CD4-positive, alpha-beta memory T cell (primary cell): Measurements from ENCODE around the gene DOCK4. TPM values are rescaled to one million over a fixed set of nuclear protein-coding genes. Genes with fewer than 3 reads are reported as not detected.
"Not testable (repeated sequence)": the region's sequence is repeated elsewhere in the genome, so short reads cannot be mapped to it uniquely, and the experiment has no call there.

Experiments
- CTCF ChIA-PET: fragments of 350-600 bp; sonication (Branson Sonifier 250); formaldehyde crosslinking; loops from one replicate; lab custom pipeline; 2021; ENCODE audit warnings: inconsistent platforms; ENCODE audit not compliant: partially characterized antibody; lab: Charles Lee
- POLR2A ChIA-PET: fragments of 350-600 bp; sonication (Branson Sonifier 250); formaldehyde crosslinking; loops from one replicate; lab custom pipeline; 2021; ENCODE audit not compliant: partially characterized antibody; lab: Charles Lee
- DNase-seq, 5 donors: peaks; one replicate each; pipeline versions ENCODE4 v3.0.0 to v3.0.0-alpha.2; 2020 to 2022; ENCODE audit warnings: mixed read lengths in 1 of 5
- H3K27ac ChIP-seq: one replicate; pipeline ENCODE4 v1.7.0; 2013; ENCODE audit warnings: low read depth, low read length
- H3K27me3 ChIP-seq: 2 replicates; pipeline ENCODE4 v1.7.0; 2013; ENCODE audit warnings: mild to moderate bottlenecking, low read length, moderate library complexity; ENCODE audit not compliant: insufficient read depth
- H3K36me3 ChIP-seq: 2 replicates; pipeline ENCODE4 v1.7.0; 2013; ENCODE audit warnings: mild to moderate bottlenecking, low read length, moderate library complexity; ENCODE audit not compliant: insufficient read depth
- H3K4me1 ChIP-seq: 2 replicates; pipeline ENCODE4 v1.7.0; 2013; ENCODE audit warnings: mild to moderate bottlenecking, low read length, moderate library complexity; ENCODE audit not compliant: insufficient read depth
- H3K4me3 ChIP-seq, 2 donors: one replicate each; pipeline ENCODE4 v1.7.0; 2013; ENCODE audit warnings: low read length in 2 of 2, mild to moderate bottlenecking in 1 of 2
- H3K9me3 ChIP-seq, 2 donors: one replicate each; pipeline ENCODE4 v1.7.0; 2013; ENCODE audit warnings: low read length in 2 of 2, control low read depth in 1 of 2; ENCODE audit not compliant: control insufficient read depth in 1 of 2
- H3K27ac Mint-ChIP-seq, 7 donors: one replicate each; pipeline ENCODE4 v1.8.0; 2020 to 2021; ENCODE audit warnings: mixed read lengths in 7 of 7, mild to moderate bottlenecking in 6 of 7, inconsistent platforms in 3 of 7, moderate library complexity in 3 of 7
- H3K27me3 Mint-ChIP-seq, 2 donors: one replicate each; pipeline ENCODE4 v1.8.0; 2020 to 2021; ENCODE audit warnings: mixed read lengths in 2 of 2
- H3K36me3 Mint-ChIP-seq, 2 donors: one replicate each; pipeline ENCODE4 v1.8.0; 2020 to 2021; ENCODE audit warnings: mixed read lengths in 2 of 2, inconsistent platforms in 1 of 2, mild to moderate bottlenecking in 1 of 2
- H3K4me1 Mint-ChIP-seq, 4 donors: one replicate each; pipeline ENCODE4 v1.8.0; 2020 to 2021; ENCODE audit warnings: mixed read lengths in 4 of 4, mild to moderate bottlenecking in 1 of 4
- H3K4me3 Mint-ChIP-seq, 8 donors: one replicate each; pipeline ENCODE4 v1.8.0; 2020 to 2021; ENCODE audit warnings: mixed read lengths in 8 of 8, mild to moderate bottlenecking in 7 of 8, moderate library complexity in 6 of 8, inconsistent platforms in 3 of 8
- H3K9me3 Mint-ChIP-seq, 8 donors: one replicate each; pipeline ENCODE4 v1.8.0; 2020 to 2021; ENCODE audit warnings: mixed read lengths in 8 of 8, mild to moderate bottlenecking in 5 of 8, inconsistent platforms in 3 of 8, moderate library complexity in 1 of 8
- intact Hi-C: fragments of 100-400 bp; cut with micrococcal nuclease; formaldehyde crosslinking; loops from one replicate; pipeline ENCODE4 v1.15.1; 2023
- polyA plus RNA-seq, 2 donors: library from polyadenylated mRNA; unstranded; fragments of 300-500 nt; fragmentation: Illumina TruSeq; gene quantifications; one replicate each; pipeline ENCODE4 v1.2.3, GENCODE V29; 2021
- total RNA-seq, 2 experiments: library from RNA; stranded (reverse); gene quantifications; one replicate each; pipeline ENCODE4 v1.2.3, GENCODE V29; 2021

Gene DOCK4
- total and polyA plus RNA-seq, 4 experiments from 2014 or later = 0.47 to 1.5 (median 1.2) TPM; not detected in 1

GRCh38 chr7:111919164-111919563, 287.0 kb downstream of the DOCK4 start:
- DNase-seq = no peak
- H3K4me1 ChIP-seq = no peaks in the 10 kb centered on the region
- no peaks in the 10 kb centered on the region for H3K36me3 ChIP-seq
- Mint-ChIP-seq H3K36me3 (no peaks in the 10 kb centered on the region), H3K4me1 (no peaks in the 10 kb centered on the region), H3K4me3 (no peak overlapping the region), H3K9me3 (peaks cover 0 to under 1% (median 0%) of the 10 kb centered on the region in 8 donors), H3K27me3 (peaks cover 3 to 6% of the 10 kb centered on the region in 2 donors), H3K27ac (no peak overlapping the region)
- H3K9me3 ChIP-seq = no peaks in the 10 kb centered on the region
- H3K27ac ChIP-seq = no peak overlapping the region
- intact Hi-C loops = no loop called here
- H3K4me3 ChIP-seq = no peak overlapping the region
- POLR2A ChIA-PET = no interaction called here
- no peaks in the 10 kb centered on the region for H3K27me3 ChIP-seq
- CTCF ChIA-PET = no interaction called here

GRCh38 chr7:111918461-111918860, 287.7 kb downstream of the DOCK4 start:
- no peak overlapping the region for H3K4me3 ChIP-seq
- intact Hi-C loops = no loop called here
- H3K9me3 ChIP-seq = no peaks in the 10 kb centered on the region
- H3K36me3 Mint-ChIP-seq = no peaks in the 10 kb centered on the region
- no peak overlapping the region for H3K27ac ChIP-seq
- no peak overlapping the region for H3K27ac Mint-ChIP-seq
- ChIA-PET CTCF (no interaction called here), POLR2A (no interaction called here)
- no peaks in the 10 kb centered on the region for H3K27me3 ChIP-seq
- H3K4me1 Mint-ChIP-seq = no peaks in the 10 kb centered on the region
- H3K27me3 Mint-ChIP-seq = peaks cover 3 to 6% of the 10 kb centered on the region in 2 donors
- no peak for DNase-seq
- no peaks in the 10 kb centered on the region for H3K4me1 ChIP-seq
- no peaks in the 10 kb centered on the region for H3K36me3 ChIP-seq
- no peak overlapping the region for H3K4me3 Mint-ChIP-seq
- peaks cover 0 to 1% (median 0%) of the 10 kb centered on the region in 8 donors for H3K9me3 Mint-ChIP-seq

- DNase-seq, H3K36me3 Mint-ChIP-seq, H3K27me3 Mint-ChIP-seq, H3K4me3 Mint-ChIP-seq, H3K9me3 Mint-ChIP-seq, H3K27ac ChIP-seq, H3K4me1 Mint-ChIP-seq, intact Hi-C loops, POLR2A ChIA-PET, H3K36me3 ChIP-seq, H3K27ac Mint-ChIP-seq, H3K9me3 ChIP-seq, H3K27me3 ChIP-seq, CTCF ChIA-PET, H3K4me1 ChIP-seq, H3K4me3 ChIP-seq: not testable (repeated sequence)
Observed at GRCh38 chr7:111917404-111917803, 288.8 kb downstream of the DOCK4 start.

GRCh38 chr7:111914291-111914690, 291.9 kb downstream of the DOCK4 start:
- Mint-ChIP-seq H3K4me3 (no peak overlapping the region), H3K4me1 (no peaks in the 10 kb centered on the region), H3K36me3 (no peaks in the 10 kb centered on the region), H3K27ac (no peak overlapping the region), H3K27me3 (peaks cover 3 to 6% of the 10 kb centered on the region in 2 donors), H3K9me3 (peaks cover 0 to 1% (median 0%) of the 10 kb centered on the region in 8 donors)
- H3K27ac ChIP-seq = no peak overlapping the region
- H3K4me3 ChIP-seq = no peak overlapping the region
- CTCF ChIA-PET = no interaction called here
- H3K9me3 ChIP-seq = no peaks in the 10 kb centered on the region
- H3K4me1 ChIP-seq = no peaks in the 10 kb centered on the region
- intact Hi-C loops = no loop called here
- no peaks in the 10 kb centered on the region for H3K36me3 ChIP-seq
- no peaks in the 10 kb centered on the region for H3K27me3 ChIP-seq
- DNase-seq = no peak
- POLR2A ChIA-PET = no interaction called here

- DNase-seq = no peak
- ChIA-PET POLR2A (no interaction called here), CTCF (no interaction called here)
- H3K9me3 Mint-ChIP-seq = peaks cover 0 to 7% (median 0%) of the 10 kb centered on the region in 8 donors
- H3K27ac Mint-ChIP-seq = no peak overlapping the region
- no peak overlapping the region for H3K4me3 ChIP-seq
- H3K36me3 ChIP-seq = no peaks in the 10 kb centered on the region
- intact Hi-C loops = no loop called here
- peaks cover 3 to 4% of the 10 kb centered on the region in 2 donors for H3K27me3 Mint-ChIP-seq
- H3K36me3 Mint-ChIP-seq = no peaks in the 10 kb centered on the region
- no peaks in the 10 kb centered on the region for H3K4me1 ChIP-seq
- H3K4me1 Mint-ChIP-seq = no peaks in the 10 kb centered on the region
- no peaks in the 10 kb centered on the region for H3K27me3 ChIP-seq
- H3K27ac ChIP-seq = no peak overlapping the region
- H3K4me3 Mint-ChIP-seq = no peak overlapping the region
- H3K9me3 ChIP-seq = no peaks in the 10 kb centered on the region
Observed at GRCh38 chr7:111911166-111911961, 294.8 kb downstream of the DOCK4 start.

GRCh38 chr7:111910656-111911055, 295.5 kb downstream of the DOCK4 start:
- Histone ChIP-seq H3K9me3 (no peaks in the 10 kb centered on the region), H3K4me3 (no peak overlapping the region), H3K36me3 (no peaks in the 10 kb centered on the region), H3K27me3 (no peaks in the 10 kb centered on the region), H3K4me1 (no peaks in the 10 kb centered on the region), H3K27ac (no peak overlapping the region)
- no peaks in the 10 kb centered on the region for H3K4me1 Mint-ChIP-seq
- H3K27me3 Mint-ChIP-seq = peaks cover 0 to 3% of the 10 kb centered on the region in 2 donors
- intact Hi-C loops = no loop called here
- peaks cover 0 to 7% (median 0%) of the 10 kb centered on the region in 8 donors for H3K9me3 Mint-ChIP-seq
- ChIA-PET CTCF (no interaction called here), POLR2A (no interaction called here)
- H3K36me3 Mint-ChIP-seq = no peaks in the 10 kb centered on the region
- DNase-seq = no peak
- H3K4me3 Mint-ChIP-seq = no peak overlapping the region
- H3K27ac Mint-ChIP-seq = no peak overlapping the region

GRCh38 chr7:111908673-111909072, 297.5 kb downstream of the DOCK4 start:
- H3K9me3 ChIP-seq, H3K27me3 Mint-ChIP-seq, H3K4me1 ChIP-seq, H3K4me3 ChIP-seq, H3K4me3 Mint-ChIP-seq, H3K4me1 Mint-ChIP-seq, intact Hi-C loops, H3K36me3 Mint-ChIP-seq, H3K27ac ChIP-seq, CTCF ChIA-PET, H3K36me3 ChIP-seq, POLR2A ChIA-PET, H3K27ac Mint-ChIP-seq, H3K27me3 ChIP-seq, DNase-seq, H3K9me3 Mint-ChIP-seq: not testable (repeated sequence)
